Body of pancreas (tissue), 4 donors: ENCODE measurements around the gene IQGAP2.

Experiments
- POLR2A ChIP-seq, 3 donors: fragments of 450-650 bp; IDR thresholded peaks; one replicate each; pipeline ENCODE4 v1.6.1; 2016; ENCODE audit warnings: antibody characterized with exemption in 3 of 3, mild to moderate bottlenecking in 2 of 3
- TF ChIP-seq, protein P1 (sequence below), 7 experiments: fragments of 450-650 bp in 4 of 7; fragments of 200-600 bp in 3 of 7; sonication (generic) in 3 of 7; IDR thresholded peaks; one replicate each; pipeline ENCODE4 v1.5.1; 2016 to 2019; ENCODE audit warnings: antibody characterized with exemption in 7 of 7

GRCh38 chr5:76483433-76483832, 80.3 kb downstream of the IQGAP2 start:
- no peak for TF ChIP-seq POLR2A (IDR thresholded peaks at IDR 0.05)
- TF ChIP-seq, protein P1, sequence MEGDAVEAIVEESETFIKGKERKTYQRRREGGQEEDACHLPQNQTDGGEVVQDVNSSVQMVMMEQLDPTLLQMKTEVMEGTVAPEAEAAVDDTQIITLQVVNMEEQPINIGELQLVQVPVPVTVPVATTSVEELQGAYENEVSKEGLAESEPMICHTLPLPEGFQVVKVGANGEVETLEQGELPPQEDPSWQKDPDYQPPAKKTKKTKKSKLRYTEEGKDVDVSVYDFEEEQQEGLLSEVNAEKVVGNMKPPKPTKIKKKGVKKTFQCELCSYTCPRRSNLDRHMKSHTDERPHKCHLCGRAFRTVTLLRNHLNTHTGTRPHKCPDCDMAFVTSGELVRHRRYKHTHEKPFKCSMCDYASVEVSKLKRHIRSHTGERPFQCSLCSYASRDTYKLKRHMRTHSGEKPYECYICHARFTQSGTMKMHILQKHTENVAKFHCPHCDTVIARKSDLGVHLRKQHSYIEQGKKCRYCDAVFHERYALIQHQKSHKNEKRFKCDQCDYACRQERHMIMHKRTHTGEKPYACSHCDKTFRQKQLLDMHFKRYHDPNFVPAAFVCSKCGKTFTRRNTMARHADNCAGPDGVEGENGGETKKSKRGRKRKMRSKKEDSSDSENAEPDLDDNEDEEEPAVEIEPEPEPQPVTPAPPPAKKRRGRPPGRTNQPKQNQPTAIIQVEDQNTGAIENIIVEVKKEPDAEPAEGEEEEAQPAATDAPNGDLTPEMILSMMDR (IDR thresholded peaks at IDR 0.05) = no peak
